CD4-positive, alpha-beta T cell treated with Interleukin-4 for 1 hour (primary cell): Measurements from ENCODE around the gene TJP3.
"Not testable (repeated sequence)": the region's sequence is repeated elsewhere in the genome, so short reads cannot be mapped to it uniquely, and the experiment has no call there.

Source experiments
- DNase-seq, 2 donors: peaks; one replicate each; pipeline ENCODE4 v3.0.0-alpha.2; 2020 to 2022

TJP3 gene

DNA sequence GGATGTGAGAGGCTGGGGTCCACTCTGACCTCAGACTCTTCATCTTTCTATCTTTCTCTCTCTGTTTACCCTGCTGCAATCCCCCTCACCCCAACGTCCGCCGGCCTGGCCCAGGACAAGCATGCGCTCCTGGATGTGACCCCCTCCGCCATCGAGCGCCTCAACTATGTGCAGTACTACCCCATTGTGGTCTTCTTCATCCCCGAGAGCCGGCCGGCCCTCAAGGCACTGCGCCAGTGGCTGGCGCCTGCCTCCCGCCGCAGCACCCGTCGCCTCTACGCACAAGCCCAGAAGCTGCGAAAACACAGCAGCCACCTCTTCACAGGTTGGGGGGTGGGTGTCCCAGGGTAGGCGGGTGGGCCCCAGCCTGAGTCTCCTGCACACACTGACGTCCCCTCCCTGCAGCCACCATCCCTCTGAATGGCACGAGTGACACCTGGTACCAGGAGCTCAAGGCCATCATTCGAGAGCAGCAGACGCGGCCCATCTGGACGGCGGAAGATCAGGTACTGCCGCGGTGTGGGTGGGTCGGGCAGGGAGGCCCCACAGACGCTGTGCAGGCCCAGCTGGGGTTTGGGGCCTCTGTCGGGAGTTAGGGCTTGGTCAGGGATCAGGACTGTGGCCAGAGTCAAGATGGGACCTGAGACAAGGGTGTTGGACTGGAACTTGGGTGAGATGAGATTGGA, 38.3 kb downstream of the TJP3 start:
- no peak for DNase-seq

DNA sequence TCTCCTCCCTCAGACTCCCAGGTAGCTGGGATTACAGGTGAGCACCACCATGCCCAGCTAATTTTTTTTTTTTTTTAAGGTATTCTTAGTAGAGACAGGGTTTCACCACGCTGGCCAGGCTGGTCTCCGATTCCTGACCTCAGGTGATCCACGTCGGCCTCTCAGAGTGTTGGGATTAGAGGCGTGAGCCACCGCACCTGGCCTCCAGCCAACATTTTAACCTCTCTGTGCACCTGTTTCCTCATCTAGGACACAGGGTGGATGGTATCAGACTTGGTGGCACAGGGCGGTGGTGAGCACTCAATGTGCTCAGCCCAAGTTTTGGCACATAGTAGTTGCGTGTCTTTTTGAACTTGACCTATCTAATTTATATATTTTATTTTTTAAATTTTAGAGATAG, 40.8 kb downstream of the TJP3 start:
- DNase-seq: no peak

DNA sequence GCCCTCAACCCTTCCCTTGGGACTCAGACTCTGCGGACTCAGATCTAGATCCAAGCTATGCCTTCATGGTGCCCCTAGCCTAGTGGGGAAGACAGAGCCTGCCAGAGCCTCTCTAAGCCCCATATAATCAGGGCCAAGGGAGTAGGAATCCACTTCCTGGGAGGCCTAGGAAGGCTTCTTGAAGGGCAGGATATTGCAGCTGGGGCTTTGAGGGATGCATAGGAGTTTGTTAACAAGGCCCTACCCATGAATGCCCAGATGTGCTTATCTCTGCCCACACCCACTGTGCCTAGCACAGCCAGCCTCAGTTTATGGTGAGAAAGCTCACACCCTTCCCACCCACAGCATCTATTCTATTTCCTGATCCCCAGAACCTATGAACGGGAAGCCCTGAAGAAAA, 42.0 kb downstream of the TJP3 start:
- no peak for DNase-seq

DNA sequence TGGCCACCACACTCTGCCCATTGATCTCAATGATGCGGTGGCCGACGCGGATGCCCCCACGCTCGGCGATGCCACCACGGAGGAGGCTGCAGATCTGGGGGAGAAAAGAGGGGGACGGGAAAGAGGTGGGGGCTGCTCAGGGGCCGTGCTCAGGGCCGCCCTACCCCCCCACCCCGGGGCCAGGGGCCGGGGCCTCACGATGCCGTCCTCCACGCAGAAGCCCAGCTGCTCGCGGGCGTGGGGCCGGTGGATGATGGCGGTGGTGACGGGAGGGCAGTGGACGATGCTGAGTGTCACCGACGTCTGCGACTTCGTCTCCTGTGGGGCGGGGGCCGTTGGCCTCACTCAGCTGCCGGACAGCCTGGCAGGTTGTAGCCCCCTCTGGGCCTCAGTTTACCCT, 43.1 kb downstream of the TJP3 start:
- DNase-seq: no peak

DNA sequence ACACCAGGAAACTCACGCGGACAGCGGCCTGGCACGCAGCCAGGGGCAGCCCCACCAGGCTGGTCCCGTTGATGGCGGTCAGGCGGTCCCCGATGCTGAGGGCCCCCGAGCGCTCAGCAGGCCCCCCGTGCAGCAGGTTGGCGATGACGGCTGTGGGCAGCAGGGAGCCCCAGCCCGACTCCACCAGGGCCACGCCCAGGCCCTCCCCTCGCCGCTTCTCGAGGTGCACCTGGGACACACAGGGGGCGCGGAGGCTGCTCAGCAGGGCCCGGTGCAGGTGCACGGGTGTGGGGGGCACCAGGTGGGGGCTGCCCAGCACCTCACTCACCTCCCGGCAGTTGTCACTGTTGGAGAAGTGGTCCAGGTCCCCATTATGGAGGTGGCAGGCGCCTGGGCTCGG, 44.3 kb downstream of the TJP3 start:
- no peak for DNase-seq

DNA sequence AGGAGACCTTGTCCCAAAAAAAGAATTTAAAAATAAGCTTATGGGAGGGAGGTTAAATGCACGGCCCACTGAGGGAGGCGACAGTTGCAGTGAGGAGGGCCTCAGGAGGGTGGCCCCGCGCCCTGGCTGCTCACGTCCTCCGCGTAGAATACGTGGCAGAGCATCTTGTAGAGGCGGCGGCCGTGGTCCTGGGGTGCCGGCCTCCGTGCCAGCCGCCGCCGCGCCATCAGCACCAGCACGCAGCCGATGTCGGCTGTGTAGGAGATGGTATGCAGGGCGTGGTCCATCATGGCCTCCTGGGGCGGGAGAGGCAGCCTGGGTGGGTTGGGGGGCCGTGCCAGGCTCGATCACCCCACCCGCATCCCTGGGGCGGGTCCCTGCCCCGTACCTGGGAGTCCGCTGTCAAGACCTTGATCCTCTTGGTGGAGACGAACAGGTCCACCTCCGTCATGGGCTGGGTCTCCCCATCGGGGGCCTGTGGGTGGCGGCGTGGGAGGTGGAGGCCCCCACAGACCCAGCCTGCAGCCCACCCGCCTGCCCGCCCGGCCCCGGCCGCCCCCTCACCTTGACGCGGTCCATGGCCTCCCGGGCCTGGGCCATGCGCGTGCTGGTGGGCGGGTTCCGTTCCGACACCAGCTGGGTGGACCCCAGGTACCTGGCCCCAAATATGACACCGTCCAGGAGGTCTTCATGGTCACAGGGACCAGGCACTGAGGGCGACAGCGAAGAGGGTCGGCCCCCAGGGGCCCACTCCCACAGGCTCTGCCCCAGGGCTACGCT, 45.6 kb downstream of the TJP3 start:
- no peak for DNase-seq

DNA sequence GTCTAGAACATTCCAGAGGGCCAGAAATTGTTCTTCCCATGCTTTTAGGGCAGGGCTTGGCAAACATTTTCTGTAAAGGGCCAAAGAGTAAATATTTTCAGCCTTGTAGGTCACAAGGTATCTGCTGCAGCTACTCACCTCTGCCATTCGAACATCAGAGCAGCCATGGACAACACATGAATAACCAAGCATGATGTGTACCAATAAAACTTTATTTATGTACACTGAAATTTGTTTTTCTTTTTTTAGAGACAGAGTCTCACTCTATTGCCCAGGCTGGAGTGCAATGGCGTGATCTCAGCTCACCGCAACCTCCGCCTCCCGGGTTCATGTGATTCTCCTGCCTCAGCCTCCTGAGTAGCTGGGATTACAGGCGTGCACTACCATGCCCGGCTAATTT, 49.5 kb downstream of the TJP3 start:
- DNase-seq: not testable (repeated sequence)

DNA sequence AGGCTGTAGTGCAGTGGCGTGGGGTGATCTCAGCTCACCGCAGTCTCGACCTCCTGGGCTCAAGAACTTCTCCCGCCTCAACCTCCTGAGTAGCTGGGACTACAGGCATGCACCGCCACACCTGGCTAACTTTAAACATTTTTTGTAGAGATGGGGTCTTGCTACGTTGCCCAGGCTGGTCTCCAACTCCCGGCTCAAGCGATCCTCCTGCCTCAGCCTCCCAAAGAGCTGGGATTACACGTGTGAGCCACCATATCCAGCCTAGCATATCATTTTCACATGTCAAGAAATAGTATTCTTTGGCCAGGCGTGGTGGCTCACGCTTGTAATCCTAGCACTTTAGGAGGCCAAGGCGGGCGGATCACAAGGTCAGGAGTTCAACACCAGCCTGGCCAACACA, 50.1 kb downstream of the TJP3 start:
- not testable (repeated sequence) for DNase-seq

DNA sequence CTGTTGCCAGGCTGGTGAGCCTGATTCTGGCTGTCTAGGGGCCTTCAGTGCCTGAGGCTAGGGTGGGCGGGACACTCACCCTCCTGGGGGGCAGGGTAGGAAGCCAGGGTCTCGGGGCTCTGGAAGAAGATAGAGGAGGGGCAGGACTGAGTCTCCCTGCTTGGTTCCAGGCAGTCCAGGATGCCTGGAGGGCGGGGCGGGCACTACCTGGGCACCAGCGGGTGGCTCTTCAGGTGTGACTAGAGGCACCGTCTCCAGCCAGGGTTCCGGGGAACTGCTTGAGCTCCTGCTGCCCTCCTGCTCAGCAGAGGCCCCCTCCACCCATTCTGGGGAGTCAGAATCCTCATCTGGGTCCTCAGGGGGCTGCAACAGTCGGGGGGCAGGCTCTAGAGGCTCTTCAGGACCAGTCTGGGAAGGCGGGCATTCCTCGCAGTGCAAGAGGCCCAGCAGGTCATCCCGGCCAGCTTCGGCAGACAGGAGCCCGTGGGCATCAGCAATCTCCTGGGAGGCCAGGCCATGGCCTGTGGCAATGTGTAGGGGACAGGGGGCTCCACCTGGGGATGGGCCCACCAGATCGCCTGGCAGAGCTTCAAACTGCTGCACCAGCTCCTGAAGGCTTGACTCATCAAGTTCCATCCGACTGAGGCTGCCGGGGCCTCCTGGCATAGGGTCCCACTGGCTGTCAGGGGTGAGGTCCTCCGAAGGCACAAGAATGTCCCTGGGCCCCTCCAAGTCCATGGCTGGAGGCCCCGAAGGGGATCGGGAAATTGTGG, 51.5 kb downstream of the TJP3 start:
- DNase-seq: no peak

DNA sequence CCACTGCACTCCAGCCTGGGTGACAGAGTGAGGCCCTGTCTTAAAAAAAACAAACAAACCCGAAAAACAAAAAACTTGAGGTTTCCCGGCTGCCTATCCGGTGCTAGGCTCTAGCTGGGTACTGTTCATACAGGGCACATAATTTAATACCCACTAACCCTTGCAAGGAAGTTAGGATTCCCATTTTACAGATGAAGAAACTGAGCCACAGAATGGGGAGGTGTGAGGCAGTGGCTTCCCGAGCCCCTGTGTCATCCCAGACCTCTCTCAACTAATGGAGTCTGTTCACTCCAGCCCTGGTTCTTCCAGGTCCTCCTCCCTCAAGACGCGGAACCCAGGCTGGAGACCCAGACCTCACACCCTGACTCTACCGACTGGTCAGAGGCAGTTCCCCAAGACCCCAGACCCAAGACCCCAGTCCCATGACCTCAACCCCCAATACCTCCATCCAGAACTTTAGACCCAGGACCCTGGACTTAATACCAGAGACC, 52.7 kb downstream of the TJP3 start:
- DNase-seq: peak; percentile 20 to 63

DNA sequence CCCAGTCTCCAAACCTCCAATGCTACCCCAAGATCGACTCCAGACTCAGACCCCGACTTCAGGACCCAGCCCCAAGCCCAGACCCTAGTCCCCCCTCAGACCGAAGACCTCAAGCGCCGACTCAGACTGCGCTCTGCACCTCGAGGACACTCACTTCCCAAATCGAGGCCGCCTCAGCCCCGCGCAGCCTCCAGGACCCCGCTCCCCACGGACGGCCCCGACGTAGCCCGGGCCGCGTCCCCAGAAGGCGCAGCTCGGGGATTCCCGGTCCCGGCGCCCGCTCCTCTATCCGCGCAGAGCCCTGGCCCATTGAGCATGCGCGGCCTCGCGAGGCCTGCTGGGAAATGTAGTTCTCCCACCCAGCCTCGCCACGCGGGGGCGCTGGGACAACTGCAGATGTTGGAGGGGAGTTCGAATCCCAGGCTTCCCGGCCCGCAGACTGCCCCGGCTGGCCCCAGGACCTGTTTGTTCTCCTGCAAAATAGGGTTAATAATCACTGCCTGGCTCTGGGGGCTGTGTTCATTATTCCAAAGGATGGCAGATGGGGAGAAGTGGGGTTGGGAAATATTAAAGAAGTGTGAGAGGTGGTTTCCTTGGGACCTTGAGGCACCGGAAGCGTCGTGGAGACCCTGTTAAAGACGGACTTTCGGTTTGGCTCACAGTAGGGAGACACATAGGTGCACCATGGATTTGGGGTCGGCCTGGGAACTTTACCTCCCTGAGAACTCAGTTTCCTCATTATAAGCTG, 53.4 kb downstream of the TJP3 start, which contains the start of gene APBA3:
APBA3 (minus strand) TSS at position 311 of the 748 bp plus-strand sequence. CDS start 1,428 bp downstream, outside the sequence.
- peak; percentile 95 to 96 for DNase-seq

DNA sequence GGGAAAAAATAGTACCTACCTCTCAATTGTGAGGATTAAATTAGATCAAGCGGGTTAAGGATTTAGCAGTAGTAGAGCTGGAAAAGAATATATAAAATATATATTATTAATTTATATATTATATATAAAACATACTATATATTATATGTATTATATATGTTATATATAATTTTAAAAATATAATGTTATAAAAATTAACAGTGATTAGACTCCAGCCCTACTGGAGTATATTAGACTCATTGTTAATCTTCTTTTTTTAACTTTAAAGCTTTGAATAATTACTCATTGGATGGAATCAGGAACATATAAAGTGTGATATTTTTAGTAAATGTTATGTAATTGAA, 53.9 kb downstream of the TJP3 start:
- DNase-seq: no peak

DNA sequence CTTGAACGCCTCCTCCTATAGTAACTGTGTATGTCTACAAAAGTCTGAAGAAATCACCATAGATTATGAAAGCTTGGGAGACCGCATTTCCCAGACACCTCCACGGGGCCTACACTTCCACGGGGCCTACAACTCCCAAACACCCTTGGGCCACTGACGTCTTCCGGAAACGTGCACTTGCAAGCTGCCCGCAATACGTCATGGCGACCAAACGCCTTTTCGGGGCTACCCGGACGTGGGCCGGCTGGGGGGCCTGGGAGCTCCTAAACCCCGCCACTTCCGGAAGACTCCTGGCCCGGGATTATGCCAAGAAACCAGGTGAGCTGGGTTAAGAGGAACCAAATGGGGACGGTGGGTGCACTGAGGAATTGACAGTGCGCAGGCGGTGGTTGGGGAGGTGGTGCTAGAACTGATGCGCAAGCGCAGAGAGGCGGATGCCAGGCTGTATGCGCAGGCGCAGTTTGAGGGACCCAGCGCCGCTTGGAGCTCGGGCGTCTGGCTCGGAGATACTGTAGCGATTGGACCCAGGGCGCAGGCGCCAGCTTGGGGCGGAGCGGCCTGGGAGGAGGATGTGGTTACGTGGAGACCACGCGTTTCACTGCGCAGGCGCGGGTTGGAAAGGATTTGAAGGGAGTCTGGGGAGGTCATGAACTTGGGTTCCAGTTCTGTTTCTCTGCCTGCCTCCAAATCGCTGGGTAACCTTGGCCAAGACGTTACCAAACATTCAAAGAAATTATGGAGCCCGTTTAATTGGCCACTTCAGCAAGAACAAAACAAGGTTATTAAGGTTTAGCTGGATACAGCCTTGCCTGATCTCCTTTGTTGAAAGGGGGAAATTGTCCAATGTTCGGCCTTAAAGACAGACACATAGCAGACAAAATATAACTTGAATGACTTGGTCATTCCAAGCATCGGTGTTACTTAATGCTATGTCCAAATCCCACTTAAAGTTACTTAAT, 54.6 kb downstream of the TJP3 start, which contains the start of gene MRPL54:
MRPL54 (plus strand) TSS at position 182 of the 959 bp plus-strand sequence; CDS start at position 201, 19 bp downstream.
- peak; percentile 99 to 100 for DNase-seq

DNA sequence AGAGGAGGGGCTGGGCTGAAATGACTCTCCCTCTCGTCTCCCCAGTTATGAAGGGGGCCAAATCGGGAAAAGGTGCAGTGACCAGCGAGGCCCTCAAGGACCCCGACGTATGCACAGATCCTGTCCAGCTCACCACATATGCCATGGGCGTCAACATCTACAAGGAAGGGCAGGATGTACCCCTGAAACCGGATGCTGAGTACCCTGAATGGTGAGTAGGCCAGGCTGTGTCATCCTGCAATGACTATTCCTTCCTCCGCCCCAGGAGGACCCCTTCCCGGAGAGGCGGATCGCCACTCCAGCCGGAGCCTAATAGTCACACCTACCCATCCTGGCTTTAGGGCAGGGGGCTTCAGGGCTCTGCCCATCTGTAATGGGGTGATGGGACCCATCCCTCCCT, 56.9 kb downstream of the TJP3 start:
- no peak for DNase-seq

DNA sequence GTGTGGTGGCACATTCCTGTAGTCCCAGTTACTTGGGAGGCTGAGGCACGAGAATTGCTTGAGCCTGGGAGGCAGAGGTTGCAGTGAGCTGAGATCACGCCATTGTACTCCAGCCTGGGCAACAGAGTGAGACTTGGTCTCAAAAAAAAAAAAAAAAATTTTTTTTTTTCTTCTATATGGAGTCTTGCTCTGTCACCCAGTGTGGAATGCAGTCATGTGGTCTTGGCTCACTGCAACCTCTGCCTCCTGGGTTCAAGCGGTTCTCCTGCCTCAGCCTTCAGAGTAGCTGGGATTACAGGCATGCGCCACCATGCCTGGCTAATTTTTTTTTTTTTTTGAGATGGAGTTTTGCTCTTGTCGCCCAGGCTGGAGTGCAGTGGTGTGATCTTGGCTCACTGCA, 57.6 kb downstream of the TJP3 start:
- DNase-seq: not testable (repeated sequence)

DNA sequence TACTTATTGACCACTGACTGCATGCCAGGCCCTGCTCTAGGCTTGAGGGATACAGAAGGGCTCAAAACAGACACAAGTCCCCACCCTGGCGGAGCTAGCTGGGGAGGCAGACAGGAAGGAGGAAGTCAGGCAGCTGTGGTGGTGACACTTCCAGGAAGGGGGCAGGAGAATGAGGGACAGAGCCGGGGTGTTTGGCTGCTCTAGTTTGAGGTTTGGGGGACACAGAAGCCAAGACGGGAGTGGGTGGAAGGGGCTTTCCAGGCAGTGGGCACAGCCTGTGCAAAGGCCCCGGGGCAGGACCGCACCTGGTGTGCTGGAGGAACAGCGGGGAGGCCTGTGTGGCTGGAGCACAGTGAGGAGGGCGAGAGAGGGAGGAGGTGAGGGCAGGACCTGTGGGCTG, 58.3 kb downstream of the TJP3 start:
- DNase-seq: peak in 1 of 2 donors; percentile 14

DNA sequence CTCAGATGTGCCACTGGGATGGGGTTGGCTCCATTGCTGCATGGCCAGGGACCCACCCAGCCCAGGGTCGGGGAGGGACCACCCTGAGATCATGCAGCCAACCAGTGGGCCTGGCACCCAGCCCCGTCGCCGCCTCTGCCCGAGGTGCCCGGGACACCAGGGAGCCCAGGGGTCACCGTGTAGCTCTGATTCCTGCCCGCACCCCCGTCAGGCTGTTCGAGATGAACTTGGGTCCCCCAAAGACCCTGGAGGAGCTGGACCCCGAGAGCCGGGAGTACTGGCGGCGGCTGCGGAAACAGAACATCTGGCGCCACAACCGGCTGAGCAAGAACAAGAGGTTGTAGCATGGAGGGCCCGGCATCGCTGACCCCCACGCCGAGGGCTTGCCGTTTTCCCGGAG, 58.9 kb downstream of the TJP3 start:
- DNase-seq: no peak

DNA sequence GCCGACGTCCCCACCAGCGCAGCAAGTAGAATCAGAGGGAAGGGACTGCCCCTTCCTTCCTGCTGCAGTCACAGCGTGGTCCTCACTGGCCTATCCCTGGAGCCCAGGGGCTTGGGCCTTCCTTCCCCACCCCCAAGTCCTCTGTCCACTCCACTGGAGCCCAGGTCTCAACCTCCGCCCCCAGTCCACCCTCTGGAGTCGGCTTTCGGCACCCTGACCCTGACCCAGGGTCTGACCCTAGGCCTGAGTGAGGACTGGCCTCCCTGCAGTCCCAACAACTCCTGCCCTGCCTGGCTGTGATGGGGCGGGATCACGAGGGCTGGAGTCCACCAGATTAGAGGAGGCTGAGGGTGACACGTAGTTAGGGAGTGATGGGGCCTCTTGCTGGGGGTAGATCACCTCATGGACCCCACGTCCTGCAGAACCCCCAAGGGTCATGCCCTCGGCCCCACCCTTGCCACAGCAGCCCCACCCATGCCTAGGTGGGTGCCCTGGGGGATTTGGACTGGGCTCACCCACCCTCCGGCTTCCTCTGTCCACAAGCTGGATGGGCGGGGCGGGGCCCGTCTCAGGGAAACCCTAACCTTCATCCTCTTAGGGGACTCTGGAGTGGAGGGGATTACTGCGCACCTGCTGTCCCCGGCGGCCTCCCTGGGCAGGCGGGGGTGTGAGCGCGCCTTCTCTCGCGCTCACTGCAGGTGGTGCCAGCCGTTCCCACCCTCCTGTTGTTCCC, 60.0 kb downstream of the TJP3 start:
- no peak for DNase-seq

DNA sequence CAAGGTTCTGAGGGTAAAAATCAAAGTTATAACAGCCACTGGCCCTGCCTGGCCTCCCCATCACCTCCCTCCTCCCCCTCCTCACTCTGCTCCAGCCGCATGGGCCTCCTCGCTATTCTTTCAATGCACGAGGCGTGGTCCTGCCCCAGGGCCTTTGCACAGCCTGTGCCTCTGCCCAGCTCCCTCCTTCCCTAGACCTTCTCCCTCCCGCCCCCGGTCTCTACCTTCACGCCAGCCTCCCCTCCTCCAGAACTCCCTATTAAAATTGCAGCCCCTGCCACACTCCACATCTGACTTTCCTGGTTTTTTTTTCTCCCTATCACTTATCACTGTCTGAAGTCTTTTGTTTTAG, 60.5 kb downstream of the TJP3 start:
- no peak for DNase-seq

DNA sequence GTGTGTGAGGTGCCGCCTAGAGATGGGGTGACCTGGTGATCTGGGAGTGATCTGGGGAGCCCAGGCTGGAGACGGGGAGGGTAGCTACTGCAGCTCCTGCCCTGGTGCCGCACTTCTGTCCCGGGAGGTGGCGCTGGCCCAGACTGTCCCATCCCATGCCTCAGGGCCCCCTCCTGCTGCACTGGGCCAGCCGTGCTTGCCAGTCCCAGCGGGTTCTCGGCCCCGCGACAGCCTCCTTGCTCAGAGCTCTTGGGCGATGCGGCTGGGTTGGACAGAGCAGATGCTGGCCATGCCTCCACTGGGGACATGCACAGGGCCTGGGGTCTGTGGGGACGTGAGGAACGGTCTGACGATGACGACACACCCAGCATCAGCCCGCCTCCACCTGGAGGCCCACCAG, 61.3 kb downstream of the TJP3 start:
- no peak for DNase-seq
